GM13976 (cell line): ENCODE results near the gene SLC25A3.
"Not testable (repeated sequence)": the region's sequence is repeated elsewhere in the genome, so short reads cannot be mapped to it uniquely, and the experiment has no call there.

Experiments
- DNase-seq: peaks from one replicate; pipeline ENCODE4 v3.0.0; 2012; ENCODE audit warnings: low spot score
- in situ Hi-C: fragments of 300-500 bp; cut with MboI; formaldehyde crosslinking; loops from one replicate; pipeline ENCODE4 v1.12.0; 2022; ENCODE audit warnings: low sequenced_read_pairs, mixed read lengths, inconsistent platforms; ENCODE audit not compliant: unreplicated experiment
- TF ChIP-seq, protein P1 (sequence below): IDR thresholded peaks from 2 replicates; pipeline ENCODE4 v1.5.1; 2012; ENCODE audit warnings: borderline replicate concordance, mild to moderate bottlenecking; ENCODE audit not compliant: insufficient read depth; ENCODE audit errors: extremely low read depth, missing control alignments, control extremely low read depth

Gene SLC25A3

DNA sequence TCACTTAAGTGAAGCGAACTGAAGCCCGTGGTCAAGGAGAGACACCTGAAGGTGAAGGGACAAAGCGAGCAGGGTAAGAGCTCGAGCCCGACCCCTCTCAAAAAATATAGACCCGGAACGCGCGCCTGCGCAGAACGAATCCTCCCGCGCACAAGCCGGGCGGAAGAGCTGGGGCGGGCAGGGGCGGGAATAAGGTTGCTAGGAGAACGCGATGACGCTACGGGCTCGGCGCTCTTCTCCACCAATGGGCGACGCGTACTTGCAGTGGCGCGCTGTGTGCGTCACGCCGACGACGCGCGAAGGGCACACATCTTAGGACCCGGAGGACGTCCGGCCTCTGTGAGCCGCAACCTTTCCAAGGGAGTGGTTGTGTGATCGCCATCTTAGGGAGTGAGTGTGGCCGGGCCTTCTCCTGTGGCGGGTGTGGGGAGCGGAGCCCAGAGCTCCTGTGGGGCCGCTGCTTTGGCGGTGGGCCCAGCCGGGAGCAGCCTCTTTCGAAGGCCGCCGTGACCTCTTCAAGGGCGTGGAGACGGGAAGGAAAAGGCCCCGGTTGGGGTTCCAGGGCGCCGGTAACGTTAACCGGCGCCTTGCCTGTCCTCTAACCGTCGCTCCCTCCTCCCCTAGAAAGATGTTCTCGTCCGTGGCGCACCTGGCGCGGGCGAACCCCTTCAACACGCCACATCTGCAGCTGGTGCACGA lies at the start of gene SLC25A3:
Gene SLC25A3, plus strand, starts transcription at position 336 of the 699 bp plus-strand sequence. Its CDS starts 293 bp downstream, at position 629.
- DNase-seq: peak; percentile 98
- in situ Hi-C loops: no loop called here
- TF ChIP-seq, protein P1, sequence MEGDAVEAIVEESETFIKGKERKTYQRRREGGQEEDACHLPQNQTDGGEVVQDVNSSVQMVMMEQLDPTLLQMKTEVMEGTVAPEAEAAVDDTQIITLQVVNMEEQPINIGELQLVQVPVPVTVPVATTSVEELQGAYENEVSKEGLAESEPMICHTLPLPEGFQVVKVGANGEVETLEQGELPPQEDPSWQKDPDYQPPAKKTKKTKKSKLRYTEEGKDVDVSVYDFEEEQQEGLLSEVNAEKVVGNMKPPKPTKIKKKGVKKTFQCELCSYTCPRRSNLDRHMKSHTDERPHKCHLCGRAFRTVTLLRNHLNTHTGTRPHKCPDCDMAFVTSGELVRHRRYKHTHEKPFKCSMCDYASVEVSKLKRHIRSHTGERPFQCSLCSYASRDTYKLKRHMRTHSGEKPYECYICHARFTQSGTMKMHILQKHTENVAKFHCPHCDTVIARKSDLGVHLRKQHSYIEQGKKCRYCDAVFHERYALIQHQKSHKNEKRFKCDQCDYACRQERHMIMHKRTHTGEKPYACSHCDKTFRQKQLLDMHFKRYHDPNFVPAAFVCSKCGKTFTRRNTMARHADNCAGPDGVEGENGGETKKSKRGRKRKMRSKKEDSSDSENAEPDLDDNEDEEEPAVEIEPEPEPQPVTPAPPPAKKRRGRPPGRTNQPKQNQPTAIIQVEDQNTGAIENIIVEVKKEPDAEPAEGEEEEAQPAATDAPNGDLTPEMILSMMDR: no peak

DNA sequence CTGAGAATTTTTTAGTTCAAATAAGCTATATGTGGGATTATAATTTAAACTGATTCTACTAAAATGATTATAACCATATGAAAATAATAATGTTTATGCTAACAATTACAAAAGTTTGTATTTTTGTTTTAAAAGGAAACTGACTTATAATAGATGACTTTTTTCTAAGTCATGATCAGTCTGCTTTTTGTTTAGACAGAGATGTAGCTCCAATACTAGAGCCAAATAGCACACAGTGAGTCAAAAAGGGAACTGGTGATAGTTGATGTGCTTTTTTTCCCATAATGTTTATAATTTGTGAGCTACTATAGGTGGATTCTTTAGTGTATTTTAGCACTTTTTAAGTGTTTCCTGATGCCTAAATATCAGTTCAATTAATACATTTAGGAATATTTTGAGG lies 49.8 kb upstream of the SLC25A3 start:
- in situ Hi-C loops: no loop called here
- DNase-seq: no peak
- TF ChIP-seq, protein P1: no peak

DNA sequence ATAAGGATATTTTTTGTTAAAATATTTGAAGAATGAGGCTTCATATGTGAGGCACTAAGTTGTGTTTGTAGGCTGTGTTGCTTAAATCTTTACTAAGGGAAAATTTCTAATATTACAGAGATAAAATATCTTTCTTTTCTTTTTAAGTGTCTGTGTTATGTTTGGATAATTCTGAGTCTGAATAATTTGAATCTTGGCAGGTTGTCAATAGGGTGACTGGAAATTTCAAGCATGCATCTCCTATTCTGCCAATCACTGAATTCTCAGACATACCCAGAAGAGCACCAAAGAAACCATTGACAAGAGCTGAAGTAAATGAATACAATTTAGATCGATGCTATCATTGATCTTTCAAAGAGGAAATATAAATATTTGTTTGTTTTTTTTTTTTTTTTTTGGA lies 48.7 kb upstream of the SLC25A3 start:
- in situ Hi-C loops: no loop called here
- no peak for DNase-seq
- TF ChIP-seq, protein P1: no peak

DNA sequence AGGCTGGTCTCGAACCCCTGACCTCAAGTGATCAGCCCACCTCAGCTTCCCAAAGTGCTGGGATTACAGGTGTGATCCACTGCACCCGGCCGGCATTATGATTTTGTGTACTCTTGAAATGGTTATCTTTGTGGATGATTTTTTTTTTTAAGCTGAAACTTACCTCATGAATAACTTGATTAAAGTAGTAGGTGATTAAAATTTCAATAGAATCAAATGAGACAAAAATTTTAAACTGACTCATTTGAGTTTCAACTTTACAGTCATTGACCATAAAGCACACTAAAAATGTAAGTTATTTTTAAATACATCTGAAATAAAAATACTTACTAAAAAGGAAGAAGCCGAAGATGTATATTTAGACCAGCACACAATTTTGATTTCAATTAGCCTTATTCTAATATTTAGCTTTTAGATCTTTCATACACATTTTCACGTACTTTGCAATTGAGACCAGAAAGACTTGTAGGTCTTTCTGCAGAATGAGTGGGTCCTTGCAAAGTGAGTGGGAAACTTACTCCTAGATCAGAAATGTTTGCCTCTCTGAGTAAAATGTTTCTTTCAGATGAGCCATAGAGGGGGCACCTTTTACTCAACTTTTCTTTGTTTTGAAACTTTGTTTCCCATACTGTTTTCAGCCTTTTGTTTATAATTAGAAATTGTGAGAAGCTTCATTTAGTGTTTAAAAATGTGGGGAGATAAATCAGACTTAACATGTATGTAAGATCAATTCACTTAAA lies 43.9 kb upstream of the SLC25A3 start:
- TF ChIP-seq, protein P1: no peak
- in situ Hi-C loops: loop anchor here (25.0 kb wide), 1 partner anchor 438 kb away; no protein-coding TSS in a partner anchor
- DNase-seq: no peak

DNA sequence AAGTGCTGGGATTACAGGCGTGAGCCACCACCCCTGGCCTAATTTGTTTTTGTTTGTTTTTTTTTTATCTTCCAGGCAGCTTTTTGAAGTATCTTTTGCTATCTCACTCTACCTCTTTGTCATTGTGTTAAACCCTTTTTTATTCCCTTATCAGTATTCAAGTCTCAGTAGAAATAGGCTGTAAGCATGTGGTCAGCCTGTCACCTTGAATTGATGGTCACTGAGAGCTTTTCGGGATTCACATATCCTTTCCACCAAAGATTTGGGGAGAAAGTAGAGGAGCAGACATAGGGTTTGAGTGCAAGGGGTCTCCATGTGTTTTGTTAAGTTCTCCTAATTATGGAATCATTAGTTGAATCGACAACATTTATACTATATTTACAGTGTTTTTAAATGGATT lies 41.7 kb upstream of the SLC25A3 start:
- DNase-seq: no peak
- in situ Hi-C loops: loop anchor here (25.0 kb wide), 1 partner anchor 436 kb away; no protein-coding TSS in a partner anchor
- TF ChIP-seq, protein P1: no peak

DNA sequence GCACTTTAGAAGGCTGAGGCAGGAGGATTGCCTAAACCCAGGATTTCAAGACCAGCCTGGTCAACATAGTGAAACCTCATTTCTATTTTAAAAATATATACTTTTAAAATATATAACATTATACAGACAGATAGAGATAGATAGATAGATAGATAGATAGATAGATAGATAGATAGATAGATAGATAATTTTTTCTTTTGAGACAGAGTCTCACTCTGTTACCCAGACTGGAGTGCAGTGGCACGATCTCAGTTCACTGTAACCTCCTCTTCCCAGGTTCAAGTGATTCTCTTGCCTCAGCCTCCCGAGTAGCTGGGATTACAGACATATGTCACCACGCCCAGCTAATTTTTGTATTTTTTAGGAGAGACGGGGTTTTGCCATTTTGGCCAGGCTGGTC lies 35.4 kb upstream of the SLC25A3 start:
- in situ Hi-C loops: loop anchor here (25.0 kb wide), 1 partner anchor 429 kb away; no protein-coding TSS in a partner anchor
- DNase-seq: not testable (repeated sequence)

DNA sequence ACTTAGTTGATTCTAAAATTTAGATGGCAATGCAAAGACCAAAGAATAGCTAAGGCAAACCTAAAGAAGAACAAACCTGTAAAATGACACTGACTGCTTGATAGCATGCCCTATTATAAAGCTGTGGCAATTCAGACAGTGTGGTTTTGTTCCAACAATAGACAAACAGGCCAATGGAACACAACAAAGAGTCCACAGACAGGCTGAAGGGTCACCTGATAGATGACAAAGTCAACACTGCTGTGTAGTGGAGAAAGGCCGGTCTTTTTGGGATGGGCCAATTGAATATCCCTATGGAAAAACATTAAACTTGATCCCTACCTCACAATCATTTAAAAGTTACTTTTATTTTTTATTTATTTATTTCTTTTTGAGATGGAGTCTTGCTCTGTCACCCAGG lies 33.8 kb upstream of the SLC25A3 start:
- no peak for DNase-seq
- in situ Hi-C loops: loop anchor here (25.0 kb wide), 1 partner anchor 428 kb away; no protein-coding TSS in a partner anchor
- TF ChIP-seq, protein P1: no peak
